Activated CD4-positive, alpha-beta T cell treated with anti-CD3 and anti-CD28 coated beads, Interleukin-2, Interleukin-4, amounts not matched to agents 100 ng/mL and 50 ng/mL, durations not matched to agents 16 hours and 8 hours (primary cell): ENCODE measurements around the gene ACOX3.
A peak's percentile ranks its signal among the peaks of the same experiment; 100 is the strongest.

Experiments used
- DNase-seq: peaks from one replicate; pipeline ENCODE4 v3.0.0-alpha.2; 2020; ENCODE audit warnings: low spot score

Gene ACOX3

DNA sequence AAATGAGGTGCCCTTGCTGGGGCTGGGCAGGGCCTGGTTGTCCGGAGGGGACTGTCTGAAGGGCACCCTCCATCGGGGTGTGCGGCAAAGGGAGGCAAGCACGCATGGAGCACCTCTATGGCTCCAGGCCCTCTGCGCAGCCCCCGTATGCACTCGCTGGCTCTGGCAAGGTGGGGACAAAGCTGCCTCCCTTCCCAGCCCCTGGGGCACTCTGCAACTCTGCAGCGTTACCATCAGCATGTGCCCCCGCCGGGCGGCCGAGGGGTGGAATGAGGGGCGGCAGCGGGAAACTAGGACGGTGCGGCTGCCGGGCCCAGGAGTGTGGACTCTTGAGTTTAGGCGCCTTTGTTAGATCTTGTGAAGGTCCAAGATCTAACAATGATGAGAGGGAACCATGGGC, 26.5 kb upstream of the ACOX3 start:
- DNase-seq: no peak

DNA sequence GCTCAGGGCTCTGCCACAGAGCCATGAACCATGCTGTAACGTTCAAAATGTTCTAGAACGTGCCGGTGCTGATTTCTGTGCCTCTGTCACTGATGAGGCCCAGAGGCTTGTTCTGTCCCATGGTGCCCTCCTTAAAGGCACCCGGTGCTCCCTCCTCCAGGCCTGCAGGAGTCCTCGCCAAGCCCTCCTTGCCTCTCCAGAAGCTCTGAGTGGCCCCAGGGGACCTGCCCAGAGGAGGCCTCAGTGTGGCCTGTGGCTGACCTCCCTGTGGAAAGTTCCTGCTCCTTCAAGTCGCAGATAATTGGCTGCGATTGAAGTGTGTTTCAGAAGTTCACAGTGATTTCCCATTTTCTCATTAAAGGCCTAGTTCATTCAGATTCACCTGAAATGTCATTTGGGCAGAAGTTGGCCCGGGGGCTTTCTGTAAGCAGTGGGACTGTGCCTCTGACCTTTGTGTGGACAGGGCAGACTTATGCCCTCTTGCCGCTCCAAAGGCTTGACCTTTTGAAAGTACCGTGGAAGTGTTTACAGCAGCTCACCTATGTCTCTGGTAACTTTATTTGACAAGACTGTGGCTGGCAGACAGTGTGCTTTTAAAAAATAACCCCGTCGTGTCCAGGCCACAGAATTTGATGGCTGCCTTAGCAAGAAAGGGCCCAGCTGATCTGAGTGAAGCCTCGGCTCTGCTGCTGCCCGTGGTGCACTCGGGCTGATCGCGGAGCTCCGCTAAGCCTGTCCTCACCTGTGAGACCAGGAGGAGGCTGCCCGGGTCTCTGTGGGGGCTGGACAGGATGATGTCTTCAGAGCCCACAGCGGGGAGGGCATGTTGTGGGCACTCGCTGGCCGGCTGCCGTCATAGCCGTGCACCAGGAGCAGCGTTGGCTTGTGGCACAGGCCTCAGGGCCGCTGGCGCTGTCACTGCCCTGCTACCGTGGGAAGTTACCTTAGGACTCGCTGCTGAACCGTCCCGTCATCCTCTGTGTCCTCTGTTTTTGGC, 25.4 kb upstream of the ACOX3 start:
- DNase-seq: no peak

GRCh38 chr4:8464381-8464780, 23.9 kb upstream of the ACOX3 start:
- DNase-seq: no peak

DNA sequence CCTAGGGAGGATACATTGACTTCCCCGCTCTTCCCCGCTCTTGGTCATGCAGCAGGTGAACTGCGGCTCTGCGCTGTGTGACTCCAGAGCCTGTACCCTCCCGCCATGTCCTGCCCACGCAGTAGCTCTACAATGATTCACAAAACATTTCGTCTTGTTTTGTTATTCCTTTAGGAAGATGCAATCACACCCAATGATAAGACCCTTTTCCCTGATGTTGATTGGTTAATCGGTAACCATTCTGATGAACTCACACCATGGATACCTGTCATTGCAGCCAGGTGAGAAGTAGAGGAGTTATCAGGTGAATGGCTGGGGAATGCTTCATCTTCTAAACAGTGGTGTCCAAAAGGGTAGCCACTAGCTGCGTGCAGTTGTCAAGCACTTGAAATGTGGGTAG, 23.3 kb upstream of the ACOX3 start:
- DNase-seq: no peak

GRCh38 chr4:8461616-8462015, 21.1 kb upstream of the ACOX3 start:
- DNase-seq: no peak

DNA sequence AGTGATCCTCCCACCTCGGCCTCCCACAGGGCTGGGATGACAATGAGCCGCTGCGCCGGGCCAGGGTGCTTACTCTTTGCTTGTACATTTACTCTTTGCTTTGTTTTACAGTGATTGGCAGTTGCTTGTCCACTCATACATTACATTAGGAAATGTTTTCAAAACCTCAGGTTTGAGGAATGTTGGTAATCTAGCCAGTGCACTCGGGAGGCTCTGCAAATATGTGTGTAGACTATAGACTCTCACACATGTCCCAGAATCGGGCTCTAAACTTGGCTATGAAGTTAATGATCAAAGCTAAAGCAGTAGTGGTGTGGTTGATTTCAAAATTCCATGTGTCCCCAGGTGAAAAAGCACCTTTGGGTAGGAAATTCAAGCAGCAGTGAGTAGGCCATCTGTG, 20.6 kb upstream of the ACOX3 start:
- no peak for DNase-seq

GRCh38 chr4:8459867-8460445, 19.4 kb upstream of the ACOX3 start:
- DNase-seq: no peak

- no peak for DNase-seq
These were observed 17.2 kb upstream of the ACOX3 start for GRCh38 chr4:8457646-8458252.

- no peak for DNase-seq
These were observed 13.4 kb upstream of the ACOX3 start for GRCh38 chr4:8453957-8454356.

DNA sequence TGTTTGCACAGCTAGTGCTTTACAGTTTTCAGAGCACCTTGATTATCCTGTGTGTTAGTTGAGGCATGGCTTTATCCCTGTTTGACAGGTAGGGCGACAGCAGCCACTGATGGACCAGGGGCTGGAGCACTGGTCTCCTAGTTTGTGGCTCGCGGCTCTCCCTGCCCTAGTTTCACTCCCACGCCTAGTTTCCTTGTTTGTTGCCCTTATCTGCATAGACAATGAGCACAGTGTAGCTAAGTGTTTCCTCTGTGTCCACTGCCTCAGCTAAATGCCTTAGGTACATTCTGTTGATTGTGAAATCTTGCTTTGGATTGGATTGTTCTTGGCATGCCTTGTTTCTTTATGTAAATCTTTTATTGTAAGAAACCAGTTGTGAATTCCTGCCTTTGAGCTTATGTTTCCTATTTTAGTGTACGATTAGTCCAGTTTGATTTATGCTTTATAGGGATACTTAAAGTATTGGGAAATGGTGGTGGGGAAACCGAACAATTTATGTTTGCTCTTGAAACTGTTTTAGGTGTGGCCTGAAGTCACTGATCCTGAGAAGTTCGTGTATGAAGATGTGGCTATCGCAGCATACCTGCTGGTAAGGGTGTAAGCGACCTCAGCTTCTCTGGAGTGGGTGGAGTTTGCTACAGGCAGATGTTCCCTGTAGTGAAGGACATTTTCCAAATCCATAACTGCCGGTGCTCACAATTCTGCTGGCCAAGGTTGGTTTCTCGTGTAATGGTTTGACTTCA, 11.1 kb upstream of the ACOX3 start:
- DNase-seq: no peak

GRCh38 chr4:8446122-8446521, 5.6 kb upstream of the ACOX3 start:
- no peak for DNase-seq

DNA sequence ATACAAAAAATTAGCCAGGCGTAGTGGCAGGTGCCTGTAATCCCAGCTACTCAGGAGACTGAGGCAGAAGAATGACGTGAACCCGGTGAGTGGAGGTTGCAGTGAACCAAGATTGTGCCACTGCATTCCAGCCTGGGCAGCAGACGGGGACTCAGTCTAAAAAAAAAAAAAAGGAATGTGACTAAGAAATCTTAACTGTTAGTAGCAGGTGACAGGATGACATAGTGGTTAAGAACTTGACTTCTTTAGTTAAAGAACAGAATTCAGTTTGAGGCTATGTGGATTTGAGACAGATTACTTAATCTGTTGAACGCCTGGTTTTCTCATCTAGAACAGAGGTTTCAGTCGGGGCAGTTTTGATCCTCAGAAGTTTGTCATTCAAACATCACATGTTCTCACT, 3.3 kb upstream of the ACOX3 start:
- no peak for DNase-seq

- DNase-seq: no peak
These were observed 2.3 kb upstream of the ACOX3 start for GRCh38 chr4:8442596-8443358.

GRCh38 chr4:8441499-8442091, 1.1 kb upstream of the ACOX3 start:
- no peak for DNase-seq

GRCh38 chr4:8439914-8440491, 520 bp downstream of the ACOX3 start:
- DNase-seq: peak; percentile 50

GRCh38 chr4:8439168-8439567, 1.4 kb downstream of the ACOX3 start:
- no peak for DNase-seq

DNA sequence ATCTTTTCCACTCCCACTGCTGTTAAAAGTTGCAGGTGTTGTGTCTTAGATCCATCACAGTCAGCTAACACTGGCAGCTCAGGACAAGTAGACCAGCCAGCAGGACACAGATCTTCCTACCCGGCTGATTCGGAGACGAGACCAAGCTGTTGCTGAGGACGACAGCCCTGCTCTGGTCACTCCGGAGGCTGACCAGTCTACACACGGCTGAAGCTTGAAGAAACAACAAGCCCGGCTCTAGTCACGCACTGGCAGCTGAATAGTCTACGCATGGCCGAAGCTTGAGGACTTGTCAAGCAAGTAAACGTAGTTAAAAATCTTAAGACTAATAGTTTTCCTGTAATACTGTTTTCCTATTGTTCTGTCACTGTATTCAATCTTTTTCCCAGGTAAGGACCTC, 1.8 kb downstream of the ACOX3 start:
- no peak for DNase-seq

- no peak for DNase-seq
These were observed 3.2 kb downstream of the ACOX3 start for GRCh38 chr4:8437281-8437680.

GRCh38 chr4:8435656-8436121, 4.8 kb downstream of the ACOX3 start:
- peak; percentile 42 for DNase-seq

GRCh38 chr4:8434251-8435073, 6.1 kb downstream of the ACOX3 start:
- no peak for DNase-seq
